Measurements from ENCODE around the gene MEI1.
"Not testable (repeated sequence)": the region's sequence is repeated elsewhere in the genome, so short reads cannot be mapped to it uniquely, and the experiment has no call there.

MEI1 gene

GRCh38 chr22:41699264-41700107 lies at the start of gene MEI1:
MEI1 (plus strand) TSS chr22:41699503; CDS start chr22:41699539, 36 bp downstream.
- DNase-seq (ENCODE audit: low spot score) = peak; percentile 70

- DNase-seq (ENCODE audit: low spot score) = no peak
Observed at GRCh38 chr22:41650229-41650628, 49.1 kb upstream of the MEI1 start.

- DNase-seq (ENCODE audit: low spot score) = no peak
Observed at GRCh38 chr22:41650821-41651220, 48.5 kb upstream of the MEI1 start.

GRCh38 chr22:41654322-41654721 lies 45.0 kb upstream of the MEI1 start:
- no peak for DNase-seq (ENCODE audit: low spot score)

- DNase-seq (ENCODE audit: low spot score) = no peak
Observed at GRCh38 chr22:41656556-41656955, 42.7 kb upstream of the MEI1 start.

- DNase-seq (ENCODE audit: low spot score) = no peak
Observed at GRCh38 chr22:41657709-41658108, 41.6 kb upstream of the MEI1 start.

GRCh38 chr22:41658869-41659268 lies 40.4 kb upstream of the MEI1 start:
- no peak for DNase-seq (ENCODE audit: low spot score)

- DNase-seq (ENCODE audit: low spot score) = no peak
Observed at GRCh38 chr22:41659941-41660340, 39.4 kb upstream of the MEI1 start.

- DNase-seq (ENCODE audit: low spot score) = no peak
Observed at GRCh38 chr22:41660416-41660815, 38.9 kb upstream of the MEI1 start.

GRCh38 chr22:41661088-41661487 lies 38.2 kb upstream of the MEI1 start:
- no peak for DNase-seq (ENCODE audit: low spot score)

- DNase-seq (ENCODE audit: low spot score) = no peak
Observed at GRCh38 chr22:41661713-41662112, 37.6 kb upstream of the MEI1 start.

- DNase-seq (ENCODE audit: low spot score) = not testable (repeated sequence)
Observed at GRCh38 chr22:41663594-41663993, 35.7 kb upstream of the MEI1 start.

- no peak for DNase-seq (ENCODE audit: low spot score)
Observed at GRCh38 chr22:41664490-41664889, 34.8 kb upstream of the MEI1 start.

- DNase-seq (ENCODE audit: low spot score) = no peak
Observed at GRCh38 chr22:41664951-41665350, 34.4 kb upstream of the MEI1 start.

- DNase-seq (ENCODE audit: low spot score) = no peak
Observed at GRCh38 chr22:41668971-41669911, 30.1 kb upstream of the MEI1 start.

- DNase-seq (ENCODE audit: low spot score) = not testable (repeated sequence)
Observed at GRCh38 chr22:41672096-41672495, 27.2 kb upstream of the MEI1 start.

GRCh38 chr22:41672780-41673509 lies 26.4 kb upstream of the MEI1 start:
- DNase-seq (ENCODE audit: low spot score) = no peak

GRCh38 chr22:41674846-41675340 lies 24.4 kb upstream of the MEI1 start:
- no peak for DNase-seq (ENCODE audit: low spot score)

- DNase-seq (ENCODE audit: low spot score) = no peak
Observed at GRCh38 chr22:41676134-41676533, 23.2 kb upstream of the MEI1 start.

GRCh38 chr22:41681616-41682015 lies 17.7 kb upstream of the MEI1 start:
- no peak for DNase-seq (ENCODE audit: low spot score)

- peak; percentile 89 for DNase-seq (ENCODE audit: low spot score)
Observed at GRCh38 chr22:41682033-41682807, 17.1 kb upstream of the MEI1 start.
